ENCODE results near the gene TRIM63.

TRIM63 gene

GRCh38 chr1:26034504-26035202 is 32.8 kb downstream of the TRIM63 start:
- no peak for DNase-seq (ENCODE audit: low read depth)

- DNase-seq (ENCODE audit: low read depth), result no peak
These were observed 34.6 kb downstream of the TRIM63 start for GRCh38 chr1:26032656-26033357.

GRCh38 chr1:26031611-26032220 is 35.7 kb downstream of the TRIM63 start:
- DNase-seq (ENCODE audit: low read depth), result no peak

GRCh38 chr1:26031196-26031595 is 36.2 kb downstream of the TRIM63 start:
- DNase-seq (ENCODE audit: low read depth), result no peak

- no peak for DNase-seq (ENCODE audit: low read depth)
These were observed 37.5 kb downstream of the TRIM63 start for GRCh38 chr1:26029864-26030481.

GRCh38 chr1:26029054-26029863 is 38.2 kb downstream of the TRIM63 start:
- no peak for DNase-seq (ENCODE audit: low read depth)

- no peak for DNase-seq (ENCODE audit: low read depth)
These were observed 38.9 kb downstream of the TRIM63 start for GRCh38 chr1:26028490-26028980.

- DNase-seq (ENCODE audit: low read depth), result no peak
These were observed 39.5 kb downstream of the TRIM63 start for GRCh38 chr1:26027716-26028489.

- no peak for DNase-seq (ENCODE audit: low read depth)
These were observed 41.9 kb downstream of the TRIM63 start for GRCh38 chr1:26025517-26025916.

GRCh38 chr1:26025060-26025459 is 42.4 kb downstream of the TRIM63 start:
- DNase-seq (ENCODE audit: low read depth), result no peak

- DNase-seq (ENCODE audit: low read depth), result no peak
These were observed 43.6 kb downstream of the TRIM63 start for GRCh38 chr1:26023826-26024225.

GRCh38 chr1:26023009-26023408 is 44.4 kb downstream of the TRIM63 start:
- no peak for DNase-seq (ENCODE audit: low read depth)

- no peak for DNase-seq (ENCODE audit: low read depth)
These were observed 45.0 kb downstream of the TRIM63 start for GRCh38 chr1:26022404-26022779.

- DNase-seq (ENCODE audit: low read depth), result no peak
These were observed 45.6 kb downstream of the TRIM63 start, which contains the start of gene EXTL1 for GRCh38 chr1:26021647-26022403. Gene EXTL1 (plus strand): TSS chr1:26021775. CDS start chr1:26022647, 872 bp downstream.

- DNase-seq (ENCODE audit: low read depth), result no peak
These were observed 46.3 kb downstream of the TRIM63 start for GRCh38 chr1:26020941-26021646.

GRCh38 chr1:26020330-26020768 is 47.1 kb downstream of the TRIM63 start:
- DNase-seq (ENCODE audit: low read depth), result no peak

- no peak for DNase-seq (ENCODE audit: low read depth)
These were observed 47.7 kb downstream of the TRIM63 start for GRCh38 chr1:26019641-26020315.

GRCh38 chr1:26017606-26018005 is 49.8 kb downstream of the TRIM63 start:
- no peak for DNase-seq (ENCODE audit: low read depth)

Measured in activated T-cell treated with anti-CD3 and anti-CD28 coated beads for 24 hours (primary cell).